ENCODE results near the gene DKKL1.
A peak's percentile ranks its signal among the peaks of the same experiment; 100 is the strongest.
"Not testable (repeated sequence)": the region's sequence is repeated elsewhere in the genome, so short reads cannot be mapped to it uniquely, and the experiment has no call there.

The DKKL1 gene

DNA sequence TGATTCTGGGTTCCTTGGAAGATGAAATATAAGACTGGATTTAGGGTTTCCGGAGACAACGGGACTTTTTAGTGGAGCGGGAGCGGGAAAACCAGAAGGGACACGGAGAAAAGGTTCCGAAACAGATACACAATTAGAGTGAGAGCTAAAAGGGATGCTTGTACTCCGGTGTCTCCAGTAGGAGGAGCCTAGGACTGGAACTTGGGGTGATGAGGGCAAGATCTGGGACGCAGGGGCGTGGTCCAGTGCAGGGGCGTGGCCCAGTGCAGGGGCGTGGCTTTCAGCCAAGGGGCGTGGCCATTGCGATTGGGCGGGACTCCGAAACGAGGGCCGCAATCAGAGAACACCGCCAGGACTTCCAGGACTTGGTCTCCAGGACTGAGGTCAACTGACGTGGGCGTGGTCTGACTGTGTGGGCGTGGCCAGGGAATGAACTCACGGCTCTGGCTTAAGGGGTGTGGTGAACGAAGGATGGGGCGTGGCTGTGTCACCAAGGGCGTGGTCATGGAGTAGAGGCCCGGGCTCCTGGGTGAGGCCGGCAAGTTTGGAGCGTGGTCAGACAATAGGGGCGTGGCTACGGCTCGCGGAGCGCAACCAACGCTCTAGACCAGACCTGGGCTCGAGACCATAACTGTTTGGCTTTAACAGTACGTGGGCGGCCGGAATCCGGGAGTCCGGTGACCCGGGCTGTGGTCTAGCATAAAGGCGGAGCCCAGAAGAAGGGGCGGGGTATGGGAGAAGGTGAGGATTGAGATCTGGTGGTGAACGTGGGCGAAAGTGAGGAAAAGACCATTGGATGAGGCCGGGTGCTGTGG lies at the start of gene DKKL1:
Gene DKKL1 (plus strand): TSS at position 610 of the 815 bp plus-strand sequence. CDS start 122 bp downstream, at position 732.
- DNase-seq (ENCODE audit: low spot score): peak; percentile 96

DNA sequence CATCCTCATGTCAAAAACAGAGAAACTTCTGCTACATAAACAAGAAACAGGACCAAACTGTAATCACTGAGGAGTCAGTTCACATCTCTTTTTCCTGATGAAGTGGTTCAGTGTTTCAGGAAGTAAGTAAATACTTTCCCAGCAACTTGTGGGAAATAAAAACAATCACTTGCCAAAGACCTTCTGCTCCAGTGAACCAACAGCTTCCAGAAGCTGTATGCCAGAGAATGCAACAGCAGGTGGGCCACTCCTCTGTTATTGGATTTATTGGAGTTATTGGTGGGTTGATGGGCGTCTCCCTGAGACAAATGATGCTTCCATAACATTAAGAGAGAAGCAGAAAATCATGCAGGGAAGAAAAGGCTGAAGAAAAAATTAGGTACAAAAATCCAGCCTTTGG lies 48.6 kb upstream of the DKKL1 start:
- DNase-seq (ENCODE audit: low spot score): no peak

DNA sequence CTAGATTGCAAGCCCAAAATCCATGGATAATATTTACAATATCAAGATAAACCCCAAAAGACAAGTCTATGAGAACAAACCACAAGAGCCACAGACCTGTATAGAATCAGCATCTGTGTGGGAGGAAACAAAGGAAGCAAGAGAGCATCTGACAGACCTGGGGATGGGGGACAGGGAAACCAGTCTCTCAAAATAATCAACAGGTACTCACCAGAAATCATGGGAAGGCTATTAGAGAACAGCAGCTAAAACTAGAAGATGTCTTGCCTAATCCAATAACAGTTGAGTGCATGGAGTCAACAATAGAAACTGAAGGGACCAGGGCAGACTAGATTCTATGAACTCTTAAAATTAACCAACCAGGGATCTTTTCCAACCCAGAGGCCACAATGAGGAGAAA lies 47.4 kb upstream of the DKKL1 start:
- DNase-seq (ENCODE audit: low spot score): no peak

DNA sequence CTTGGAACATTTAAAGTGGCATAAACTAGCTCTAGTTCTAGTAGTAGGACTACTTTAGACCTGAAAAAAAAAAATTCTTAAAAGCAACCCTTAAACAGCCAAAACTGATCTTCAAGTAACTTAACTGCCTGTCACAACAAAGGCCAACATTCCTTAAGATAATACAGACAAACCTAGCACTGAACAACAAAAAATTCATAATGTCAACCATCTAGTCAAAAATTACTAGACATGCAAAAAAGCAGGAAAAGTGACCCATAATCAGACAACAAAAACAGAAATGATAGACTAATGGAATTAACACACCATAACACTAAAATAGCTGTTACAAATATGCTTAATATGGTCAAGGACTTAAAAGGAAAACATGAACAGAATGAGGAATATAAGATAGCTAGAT lies 45.4 kb upstream of the DKKL1 start:
- DNase-seq (ENCODE audit: low spot score): no peak

DNA sequence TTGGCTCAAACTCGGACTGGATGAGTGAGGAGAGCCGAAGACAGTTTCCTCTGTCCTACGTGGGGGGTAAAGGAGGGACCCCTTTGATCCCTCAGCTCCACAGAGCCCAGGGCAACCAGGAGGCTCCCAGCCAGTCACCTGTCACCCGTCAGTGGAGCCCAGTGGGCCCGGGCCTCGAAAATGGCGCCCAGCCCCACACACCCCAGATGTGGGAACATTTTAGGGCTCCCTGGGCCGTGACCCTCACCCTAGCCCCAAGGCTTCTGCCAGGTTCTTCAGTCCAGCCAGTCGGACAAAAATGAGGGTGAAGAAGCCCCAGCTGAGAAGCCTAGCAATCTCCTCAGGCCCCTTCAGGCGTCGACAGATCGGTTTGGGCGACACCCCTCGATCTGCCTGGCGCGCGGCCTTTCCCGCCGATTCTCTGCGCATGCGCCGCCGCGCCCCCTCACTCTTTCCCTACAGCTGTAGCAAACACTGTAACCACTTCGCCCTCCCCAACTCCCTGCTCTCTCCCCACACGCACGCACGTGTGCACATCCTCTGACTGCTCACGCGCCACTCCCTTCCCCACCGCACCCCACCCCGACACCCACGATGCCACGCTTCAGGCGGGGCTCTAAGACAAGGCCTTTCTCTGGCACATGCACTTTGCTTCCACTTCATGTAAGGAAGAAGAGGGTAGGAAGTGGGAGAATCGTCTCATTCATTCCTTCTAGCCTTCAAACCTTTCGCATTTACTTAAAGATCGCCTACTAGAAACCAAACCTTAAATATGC lies 38.7 kb upstream of the DKKL1 start, which contains the start of gene SLC6A16:
Gene SLC6A16 (minus strand): TSS at position 391 of the 776 bp plus-strand sequence. CDS start 13,844 bp downstream, outside the sequence.
- DNase-seq (ENCODE audit: low spot score): no peak

DNA sequence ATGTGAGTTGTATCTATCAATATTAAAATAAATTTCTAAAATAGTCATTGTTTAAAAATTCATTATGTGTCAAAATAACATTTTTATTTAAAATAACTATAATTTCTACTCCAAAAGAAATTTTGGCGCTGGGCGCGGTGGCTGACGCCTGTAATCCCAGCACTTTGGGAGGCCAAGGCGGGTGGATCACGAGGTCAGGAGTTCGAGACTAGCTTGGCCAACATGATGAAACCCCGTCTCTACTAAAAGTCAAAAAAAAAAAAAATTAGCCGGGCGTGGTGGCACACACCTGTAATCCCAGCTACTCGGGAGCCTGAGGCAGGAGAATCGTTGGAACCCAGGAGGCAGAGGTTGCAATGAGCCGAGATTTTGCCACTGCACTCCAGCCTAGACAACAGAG lies 37.9 kb upstream of the DKKL1 start:
- DNase-seq (ENCODE audit: low spot score): not testable (repeated sequence)

DNA sequence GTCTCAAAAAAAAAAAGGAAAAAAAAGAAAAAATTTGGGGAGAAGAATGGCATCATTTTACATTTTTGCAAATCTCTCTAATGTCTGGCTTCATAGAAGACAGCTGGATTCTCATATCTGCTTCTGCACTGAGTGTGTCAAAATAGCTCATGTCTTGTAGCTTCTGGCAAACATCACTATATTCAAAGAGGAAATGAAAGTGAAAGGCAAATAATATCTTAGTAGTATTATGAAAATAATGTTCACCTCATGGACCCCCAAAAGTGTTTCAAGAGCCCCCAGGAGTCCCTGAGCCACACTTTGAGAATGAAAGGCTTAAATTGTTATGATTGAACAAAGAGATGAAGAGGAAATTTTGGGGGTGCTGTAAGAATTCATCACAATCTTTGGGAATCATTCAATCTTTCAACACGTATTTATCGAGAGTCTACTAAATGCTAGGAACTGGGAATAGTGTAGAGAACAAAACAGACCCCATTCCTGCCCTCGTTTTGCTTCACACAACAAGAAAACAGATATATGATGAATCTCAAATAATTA lies 37.4 kb upstream of the DKKL1 start:
- DNase-seq (ENCODE audit: low spot score): no peak

DNA sequence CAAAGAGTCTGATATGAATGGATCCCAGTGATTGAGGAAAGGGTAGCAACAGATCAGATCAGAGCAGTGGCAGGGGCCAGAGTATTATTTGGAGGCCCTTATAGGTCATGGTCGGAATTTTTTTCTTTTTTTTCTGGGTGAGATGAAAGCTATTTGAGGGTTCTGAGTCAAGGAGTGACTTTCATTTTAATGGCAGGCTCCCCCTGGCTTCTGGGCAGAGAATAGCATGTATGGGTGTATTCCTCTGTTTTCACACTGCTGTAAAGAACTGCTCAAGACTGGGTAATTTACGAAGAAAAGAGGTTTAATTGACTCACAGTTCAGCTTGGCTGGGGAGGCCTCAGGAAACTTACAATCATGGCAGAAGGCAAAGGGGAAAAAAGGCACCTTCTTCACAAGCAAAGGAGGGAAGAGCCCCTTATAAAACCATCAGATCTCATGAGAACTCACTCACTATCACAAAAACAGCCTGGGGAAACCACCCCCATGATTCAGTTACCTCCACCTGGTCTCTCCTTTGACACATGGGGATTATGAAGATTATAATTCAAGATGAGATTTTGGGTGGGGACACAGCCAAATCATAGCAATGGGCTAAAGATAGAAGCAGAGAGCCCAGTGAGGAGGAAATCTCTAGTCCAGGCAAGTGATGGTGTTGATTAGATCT lies 35.7 kb upstream of the DKKL1 start:
- no peak for DNase-seq (ENCODE audit: low spot score)

DNA sequence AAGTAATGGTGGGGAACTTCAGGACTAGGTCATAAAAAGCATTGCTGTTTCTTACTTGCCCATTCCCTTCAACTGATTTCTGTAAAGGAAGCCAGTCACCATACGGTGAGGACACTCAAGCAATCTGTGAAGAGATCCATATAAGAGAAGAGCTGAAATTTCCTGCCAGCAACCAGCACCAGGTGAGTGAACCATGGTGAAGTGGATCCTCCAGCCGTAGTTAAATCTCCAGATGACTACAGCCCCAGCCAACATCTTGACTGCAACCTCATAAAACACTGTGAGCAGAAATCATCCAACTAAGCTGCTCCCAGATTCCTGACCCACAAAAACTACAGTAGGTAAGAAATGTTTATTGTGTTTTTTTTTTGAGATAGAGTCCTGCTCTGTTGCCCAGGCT lies 34.9 kb upstream of the DKKL1 start:
- DNase-seq (ENCODE audit: low spot score): no peak

DNA sequence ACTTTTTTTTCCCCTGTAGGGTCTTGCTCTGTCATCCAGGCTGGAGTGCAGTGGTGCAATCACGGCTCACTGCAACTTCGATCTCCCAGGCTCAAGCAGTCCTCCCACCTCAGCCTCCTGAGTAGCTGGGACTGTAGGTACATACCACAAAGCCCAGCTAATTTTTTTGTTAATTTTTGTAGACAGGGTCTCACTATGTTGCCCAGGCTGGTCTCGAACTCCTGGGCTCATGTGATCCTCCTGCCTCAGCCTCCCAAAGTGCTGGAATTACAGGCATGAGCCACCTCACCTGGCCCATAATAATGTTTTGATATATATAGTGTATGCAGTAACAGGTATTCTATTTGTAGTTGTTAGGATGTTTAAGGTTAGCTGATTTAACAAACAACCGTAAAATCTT lies 32.5 kb upstream of the DKKL1 start:
- peak; percentile 34 for DNase-seq (ENCODE audit: low spot score)

DNA sequence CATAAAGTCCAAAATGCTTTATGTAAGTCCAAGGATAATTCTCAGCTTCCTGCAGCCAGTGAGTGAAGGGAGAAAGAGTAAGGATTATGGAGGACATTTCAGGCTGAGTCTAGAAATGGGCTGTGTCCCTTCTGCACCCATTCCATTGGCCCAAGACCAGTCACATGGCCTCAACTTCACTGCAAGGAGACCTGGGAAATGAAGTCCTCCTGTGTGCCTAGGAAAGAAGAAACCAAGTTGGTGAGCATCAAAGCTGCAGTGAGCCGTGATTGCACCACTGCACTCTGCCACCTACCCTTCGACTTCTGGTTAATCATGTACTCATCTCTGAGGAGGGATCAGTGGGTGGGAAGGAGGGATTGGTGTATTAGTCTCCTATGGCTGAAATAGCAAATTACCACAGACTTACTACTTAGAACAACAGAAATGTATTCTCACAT lies 32.0 kb upstream of the DKKL1 start:
- DNase-seq (ENCODE audit: low spot score): peak; percentile 34

DNA sequence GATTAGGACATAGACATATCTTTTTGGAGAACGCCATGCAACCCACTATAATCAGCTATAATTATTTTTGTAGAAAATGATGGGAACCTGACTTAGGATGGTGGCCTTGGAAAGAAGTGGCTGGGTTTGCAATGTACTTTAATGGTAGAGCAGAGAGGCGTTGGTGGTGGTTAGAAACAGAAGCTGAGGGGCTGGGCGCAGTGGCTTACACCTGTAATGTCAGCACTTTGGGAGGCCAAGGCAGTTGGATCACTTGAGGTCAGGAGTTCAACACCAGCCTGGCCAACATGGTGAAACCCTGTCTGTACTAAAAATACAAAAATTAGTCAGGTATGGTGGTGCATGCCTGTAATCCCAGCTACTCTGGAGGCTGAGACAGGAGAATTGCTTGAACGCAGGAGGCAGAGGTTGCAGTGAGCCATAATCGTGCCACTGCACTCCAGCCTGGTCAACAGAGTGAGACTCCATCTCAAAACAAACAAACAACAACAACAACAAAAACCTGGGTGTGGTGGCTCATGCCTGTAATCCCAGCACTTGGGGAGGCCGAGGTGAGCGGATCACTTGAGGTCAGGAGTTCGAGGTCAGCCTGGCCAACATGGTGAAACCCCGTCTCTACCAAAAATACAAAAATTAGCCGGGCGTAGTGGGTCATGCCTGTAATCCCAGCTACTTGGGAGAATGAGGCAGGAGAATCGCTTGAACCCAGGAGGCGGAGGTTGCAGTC lies 30.8 kb upstream of the DKKL1 start:
- DNase-seq (ENCODE audit: low spot score): peak; percentile 25

DNA sequence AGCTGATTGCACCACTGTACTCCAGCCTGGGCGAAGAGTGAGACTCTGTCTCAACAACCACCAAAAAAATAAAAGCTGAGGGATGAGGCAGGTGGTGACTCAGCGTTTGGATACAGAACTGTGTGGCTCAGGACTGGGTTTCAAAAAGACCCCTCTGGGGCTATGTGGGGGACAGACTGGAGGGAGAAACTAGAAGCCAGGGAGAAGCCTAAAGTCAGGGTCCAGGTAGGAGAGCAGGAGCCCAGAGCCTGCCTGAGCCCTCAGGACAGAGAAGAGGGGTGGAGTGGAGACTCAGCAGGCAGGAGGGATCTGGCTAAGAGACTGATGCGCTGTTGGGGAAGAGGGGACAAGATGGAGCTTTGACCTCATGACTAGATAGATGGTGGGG lies 30.3 kb upstream of the DKKL1 start:
- DNase-seq (ENCODE audit: low spot score): no peak

DNA sequence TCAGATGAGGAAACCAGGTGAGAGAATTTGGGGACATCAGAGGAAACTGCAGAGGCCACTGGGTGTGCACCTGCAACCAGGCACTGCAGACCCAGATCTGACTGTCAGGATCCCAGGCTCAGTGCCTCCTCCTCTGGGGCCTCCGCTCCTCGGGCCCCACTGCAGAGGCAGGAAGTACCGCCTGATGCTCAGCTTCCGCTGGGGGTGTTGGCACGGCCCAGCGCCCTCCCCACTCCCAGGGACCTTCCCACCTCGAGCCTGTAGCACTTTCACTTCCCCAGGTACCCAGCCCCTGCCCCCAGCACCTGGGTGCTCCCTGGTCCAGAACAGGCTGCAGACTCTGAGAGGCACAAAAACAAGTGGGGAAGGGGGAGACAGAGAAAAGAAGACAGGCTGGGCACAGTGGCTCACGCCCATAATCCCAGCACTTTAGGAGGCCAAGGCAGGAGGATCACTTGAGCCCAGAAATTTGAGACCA lies 29.8 kb upstream of the DKKL1 start:
- peak; percentile 57 for DNase-seq (ENCODE audit: low spot score)

DNA sequence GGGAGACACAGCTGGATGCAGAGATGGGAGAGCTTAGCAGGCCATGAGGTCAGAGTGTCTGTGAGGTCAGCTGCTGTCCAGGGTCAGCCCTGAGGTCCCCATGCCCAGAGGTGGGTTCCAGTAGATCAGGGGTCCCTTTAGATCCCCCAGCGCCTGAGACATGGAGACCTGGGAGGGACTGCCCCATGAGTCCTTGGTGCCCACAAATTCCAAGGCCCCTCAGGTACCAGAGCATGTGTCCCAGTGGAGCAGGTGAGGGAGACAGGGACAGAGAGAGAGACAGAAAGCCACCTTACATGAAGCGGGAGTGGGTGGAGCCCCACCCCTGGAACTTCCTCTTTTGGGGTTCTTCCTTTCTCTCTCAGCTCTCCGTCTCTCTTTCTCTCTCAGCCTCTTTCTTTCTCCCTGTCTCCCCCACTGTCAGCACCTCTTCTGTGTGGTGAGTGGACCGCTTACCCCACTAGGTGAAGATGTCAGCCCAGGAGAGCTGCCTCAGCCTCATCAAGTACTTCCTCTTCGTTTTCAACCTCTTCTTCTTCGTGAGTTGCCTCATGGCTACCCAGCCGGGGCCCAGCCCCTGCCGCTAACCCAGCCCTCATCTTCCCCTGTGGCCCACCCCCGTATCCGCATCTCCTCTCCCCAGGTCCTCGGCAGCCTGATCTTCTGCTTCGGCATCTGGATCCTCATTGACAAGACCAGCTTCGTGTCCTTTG lies 28.4 kb upstream of the DKKL1 start, which contains the start of gene CD37:
Gene CD37 (plus strand): TSS at position 336 of the 713 bp plus-strand sequence. CDS start 135 bp downstream, at position 471.
- peak; percentile 55 for DNase-seq (ENCODE audit: low spot score)

DNA sequence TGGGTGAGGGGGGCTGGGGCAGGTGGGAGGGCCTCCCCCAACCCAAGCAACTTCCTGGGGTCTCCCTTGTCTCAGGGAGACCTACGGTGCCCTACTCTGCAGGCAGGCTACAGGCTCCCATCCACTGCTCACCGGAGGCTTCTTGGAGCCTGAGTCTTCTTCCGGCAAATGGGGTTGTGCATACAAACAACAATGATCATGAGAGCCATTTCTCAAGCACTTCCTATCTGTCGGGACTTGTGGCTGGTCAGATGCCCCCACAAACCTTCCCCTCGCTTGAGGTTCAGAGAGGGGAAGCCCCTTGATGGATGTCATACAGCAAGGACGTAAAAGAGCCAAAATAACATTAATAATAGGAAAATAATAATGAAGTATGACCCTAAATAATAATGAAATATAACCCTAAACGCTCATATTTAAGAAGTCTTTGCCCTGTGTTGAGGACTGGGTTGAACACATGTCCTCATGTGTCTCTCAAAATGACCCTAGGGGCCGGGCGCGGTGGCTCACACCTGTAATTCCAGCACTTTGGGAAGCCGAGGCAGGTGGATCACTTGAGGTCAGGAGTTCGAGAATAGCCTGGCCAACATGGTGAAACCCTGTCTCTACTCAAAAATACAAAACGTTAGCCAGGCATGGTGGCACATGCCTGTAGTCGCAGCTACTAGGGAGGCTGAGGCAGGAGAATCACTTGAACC lies 27.7 kb upstream of the DKKL1 start:
- DNase-seq (ENCODE audit: low spot score): peak; percentile 15

DNA sequence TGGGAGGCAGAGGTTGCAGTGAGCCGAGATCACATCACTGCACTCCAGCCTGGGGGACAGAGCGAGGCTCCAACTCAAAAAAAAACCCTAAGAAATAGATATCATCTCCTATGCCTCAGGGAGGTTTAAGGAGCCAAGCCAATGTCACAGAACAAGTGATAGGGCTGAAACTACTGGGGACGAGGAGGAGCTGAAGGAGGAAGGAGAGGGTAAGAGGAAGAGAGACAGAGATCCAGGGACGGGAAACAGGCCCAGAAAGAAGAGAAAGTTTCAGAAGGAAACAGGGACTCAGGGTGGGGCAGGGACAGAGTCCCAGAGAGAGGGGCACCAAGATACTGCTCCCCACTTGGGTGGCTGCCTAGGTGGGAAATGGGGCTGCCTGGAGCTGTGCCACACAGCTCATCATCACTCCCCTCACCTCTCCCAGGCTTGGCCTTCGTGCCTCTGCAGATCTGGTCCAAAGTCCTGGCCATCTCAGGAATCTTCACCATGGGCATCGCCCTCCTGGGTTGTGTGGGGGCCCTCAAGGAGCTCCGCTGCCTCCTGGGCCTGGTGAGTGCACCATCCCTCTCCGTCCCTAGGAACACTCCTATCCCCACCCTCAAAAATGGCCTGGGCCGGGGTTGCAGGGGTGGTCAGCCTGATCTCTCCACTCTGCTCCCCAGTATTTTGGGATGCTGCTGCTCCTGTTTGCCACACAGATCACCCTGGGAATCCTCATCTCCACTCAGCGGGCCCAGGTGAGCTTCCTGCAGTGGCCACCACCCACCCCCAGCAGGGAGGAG lies 27.0 kb upstream of the DKKL1 start:
- DNase-seq (ENCODE audit: low spot score): peak; percentile 58

DNA sequence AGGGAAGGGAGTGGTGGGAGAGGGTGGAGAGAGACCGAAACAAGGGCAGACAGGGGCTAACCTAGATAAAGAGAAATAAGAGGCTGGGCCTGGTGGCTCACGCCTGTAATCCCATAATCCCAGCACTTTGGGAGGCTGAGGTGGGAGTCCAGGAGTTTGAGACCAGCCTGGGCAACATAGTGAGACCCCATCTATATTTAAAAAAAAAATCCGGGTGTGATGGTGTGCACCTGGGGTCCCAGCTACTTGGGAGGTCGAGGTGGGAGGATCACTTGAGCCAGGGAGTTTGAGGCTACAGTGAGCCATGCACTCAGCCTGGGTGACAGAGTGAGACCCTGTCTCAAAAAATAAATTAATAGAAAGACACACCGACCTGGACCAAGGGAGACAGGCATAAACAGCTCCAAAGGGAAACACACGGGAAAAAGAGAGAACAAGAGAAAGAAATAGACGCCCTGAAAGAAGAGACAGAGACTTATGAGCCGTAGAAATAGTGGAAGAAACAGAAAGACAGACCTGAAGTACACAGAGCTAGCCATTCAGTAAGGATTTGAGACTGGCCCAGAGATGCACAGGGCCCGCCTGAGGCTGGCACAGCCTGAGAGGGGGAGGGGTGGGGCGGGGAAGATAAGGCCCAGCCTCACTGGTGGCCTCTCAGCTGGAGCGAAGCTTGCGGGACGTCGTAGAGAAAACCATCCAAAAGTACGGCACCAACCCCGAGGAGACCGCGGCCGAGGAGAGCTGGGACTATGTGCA lies 26.2 kb upstream of the DKKL1 start:
- DNase-seq (ENCODE audit: low spot score): no peak

Measured in left forelimb (tissue), 1 donor.